Stimulated activated CD8-positive, alpha-beta memory T cell treated with anti-CD3 and anti-CD28 coated beads, Interleukin-7, amount 100 ng/mL, for 4 hours (primary cell): ENCODE data around the gene PLK5.
"Not testable (repeated sequence)": the region's sequence is repeated elsewhere in the genome, so short reads cannot be mapped to it uniquely, and the experiment has no call there.

Source experiments
- DNase-seq, 2 donors: peaks; one replicate each; pipeline ENCODE4 v3.0.0-alpha.2; 2020; ENCODE audit warnings: low read depth in 2 of 2

The PLK5 gene

DNA sequence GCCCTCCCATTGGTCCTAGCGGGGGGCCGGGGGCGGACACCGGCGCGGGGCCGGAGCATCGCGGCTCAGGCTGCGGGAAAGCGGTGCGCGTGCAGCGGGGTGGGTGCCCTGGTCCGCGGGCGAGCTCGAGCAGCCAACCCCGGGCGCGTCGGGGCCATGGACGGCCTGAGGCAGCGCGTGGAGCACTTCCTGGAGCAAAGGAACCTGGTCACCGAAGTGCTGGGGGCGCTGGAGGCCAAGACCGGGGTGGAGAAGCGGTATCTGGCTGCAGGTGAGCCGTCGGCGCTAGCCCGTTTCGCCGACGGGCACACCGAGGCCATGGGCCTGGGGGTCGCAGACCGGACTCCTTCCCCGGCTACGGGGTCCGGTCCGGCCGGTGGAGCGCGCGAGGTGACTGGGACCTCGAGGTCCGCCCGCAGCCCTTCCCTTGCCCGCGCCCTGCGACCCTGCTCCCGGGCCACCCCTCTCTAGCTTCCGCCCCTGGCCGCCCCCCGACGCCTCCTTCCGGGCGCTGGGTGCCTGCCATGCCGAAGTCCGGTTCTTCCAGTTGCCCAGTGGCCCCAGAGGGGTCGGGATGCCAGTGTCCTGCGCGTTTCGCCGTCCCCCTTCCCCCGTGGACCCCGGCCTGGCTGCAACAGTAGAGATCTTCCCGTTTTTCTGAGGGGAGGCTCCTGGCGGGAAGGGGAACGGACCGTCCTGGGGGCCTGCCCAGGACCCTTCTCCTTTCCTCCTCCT lies 32.6 kb upstream of the PLK5 start, which contains the start of gene REEP6:
TSS of gene REEP6 (plus strand) at position 68 of the 735 bp plus-strand sequence. CDS start at position 157, 89 bp downstream.
- no peak for DNase-seq

DNA sequence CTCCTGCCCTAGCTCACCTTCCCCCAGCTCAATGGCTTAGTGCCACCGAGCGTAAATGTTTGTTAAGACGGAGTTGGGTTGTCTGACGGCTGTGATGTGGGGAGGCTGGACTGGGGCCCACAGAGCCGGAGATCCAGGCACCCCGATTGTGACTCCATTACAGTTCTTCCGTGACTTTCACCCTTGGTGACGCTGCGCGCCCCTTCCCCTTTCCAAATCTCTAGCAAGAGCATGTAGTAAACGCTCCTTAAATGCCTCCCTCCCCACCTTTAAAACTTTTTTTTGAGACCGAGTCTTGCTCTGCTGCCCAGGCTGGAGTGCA lies 32.1 kb upstream of the PLK5 start:
- no peak for DNase-seq

DNA sequence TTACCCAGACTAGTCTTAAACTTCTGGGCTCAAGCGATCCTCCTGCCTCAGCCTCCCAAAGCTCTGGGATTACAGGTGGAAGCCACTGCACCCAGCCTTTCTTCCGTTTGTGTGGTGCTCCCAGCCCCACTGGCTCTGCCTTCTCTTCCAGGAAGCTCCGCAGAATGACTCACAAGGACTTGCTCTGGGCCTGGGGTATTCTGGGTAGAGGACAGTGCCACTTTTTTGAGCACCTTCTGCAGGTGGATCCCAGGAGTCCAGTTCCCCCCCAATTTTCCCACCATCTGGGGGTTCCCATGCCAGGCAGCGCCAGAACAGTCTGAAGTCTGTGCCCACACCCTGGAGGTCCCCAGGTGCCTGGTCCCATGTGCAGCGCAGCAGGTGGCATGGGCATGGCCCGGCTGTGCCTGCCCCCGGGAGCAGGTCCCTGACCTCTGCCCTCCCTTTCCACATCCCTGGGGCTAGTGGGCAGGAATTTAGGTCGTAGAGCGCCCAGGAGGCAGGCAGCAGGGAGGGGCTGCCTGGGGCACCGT lies 31.3 kb upstream of the PLK5 start:
- DNase-seq, result no peak

DNA sequence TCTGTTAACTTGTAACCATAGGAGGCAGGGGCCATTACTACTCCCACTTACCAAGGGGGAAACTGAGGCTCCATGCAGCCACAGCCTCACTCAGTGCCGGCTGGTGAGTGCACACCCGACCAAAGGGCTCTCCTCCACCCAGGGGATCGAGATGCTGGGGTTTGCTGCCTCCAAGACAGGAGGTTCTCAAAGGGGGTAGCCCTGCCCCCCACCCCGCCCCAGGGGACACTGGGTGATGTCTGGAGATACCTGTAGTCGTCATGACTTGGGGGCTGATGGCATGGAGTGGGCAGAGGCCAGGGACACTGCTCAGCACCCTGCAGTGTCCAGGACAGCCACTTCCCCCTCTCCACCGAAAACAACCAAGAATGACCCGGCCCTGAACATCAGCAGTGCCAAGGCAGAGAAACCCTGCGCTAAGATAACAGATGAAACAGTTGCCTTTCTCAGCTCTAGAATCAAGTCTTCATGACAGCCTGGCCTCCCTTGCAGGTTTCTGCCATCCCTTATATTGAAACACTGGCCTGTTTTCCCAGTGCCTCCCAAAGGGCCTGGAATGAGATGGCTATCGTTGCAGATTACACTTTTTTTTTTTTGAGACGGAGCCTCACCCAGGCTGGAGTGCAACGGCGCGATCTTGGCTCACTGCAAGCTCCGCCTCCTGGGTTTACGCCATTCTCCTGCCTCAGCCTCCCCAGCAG lies 29.6 kb upstream of the PLK5 start:
- no peak for DNase-seq

DNA sequence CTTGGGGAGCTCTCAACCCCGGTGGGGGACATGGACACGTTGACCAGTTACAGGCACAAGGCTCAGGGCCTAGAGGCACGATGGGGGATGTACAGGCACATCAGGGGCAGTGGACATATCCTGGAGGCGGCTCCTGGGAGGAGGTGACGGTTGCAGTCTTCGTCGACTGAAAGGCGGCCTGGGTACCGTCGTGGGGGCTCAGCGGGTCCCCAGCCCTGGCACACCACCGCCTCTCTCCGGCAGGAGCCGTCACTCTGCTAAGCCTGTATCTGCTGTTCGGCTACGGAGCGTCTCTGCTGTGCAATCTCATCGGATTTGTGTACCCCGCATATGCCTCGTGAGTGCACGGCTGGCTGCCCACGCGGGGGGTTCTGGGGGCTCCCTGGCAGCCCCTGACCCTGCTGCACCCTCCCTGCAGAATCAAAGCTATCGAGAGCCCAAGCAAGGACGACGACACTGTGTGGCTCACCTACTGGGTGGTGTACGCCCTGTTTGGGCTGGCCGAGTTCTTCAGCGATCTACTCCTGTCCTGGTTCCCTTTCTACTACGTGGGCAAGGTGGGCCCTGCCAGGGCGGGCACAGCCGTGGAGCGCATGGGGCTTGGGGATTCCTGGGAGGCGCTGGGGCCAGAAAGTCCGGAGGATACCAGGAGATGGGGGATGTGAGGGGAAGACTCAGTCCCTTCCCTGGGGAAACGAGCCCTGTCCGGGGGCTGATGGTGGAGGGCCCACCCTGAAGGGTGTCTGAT lies 28.7 kb upstream of the PLK5 start:
- no peak for DNase-seq

DNA sequence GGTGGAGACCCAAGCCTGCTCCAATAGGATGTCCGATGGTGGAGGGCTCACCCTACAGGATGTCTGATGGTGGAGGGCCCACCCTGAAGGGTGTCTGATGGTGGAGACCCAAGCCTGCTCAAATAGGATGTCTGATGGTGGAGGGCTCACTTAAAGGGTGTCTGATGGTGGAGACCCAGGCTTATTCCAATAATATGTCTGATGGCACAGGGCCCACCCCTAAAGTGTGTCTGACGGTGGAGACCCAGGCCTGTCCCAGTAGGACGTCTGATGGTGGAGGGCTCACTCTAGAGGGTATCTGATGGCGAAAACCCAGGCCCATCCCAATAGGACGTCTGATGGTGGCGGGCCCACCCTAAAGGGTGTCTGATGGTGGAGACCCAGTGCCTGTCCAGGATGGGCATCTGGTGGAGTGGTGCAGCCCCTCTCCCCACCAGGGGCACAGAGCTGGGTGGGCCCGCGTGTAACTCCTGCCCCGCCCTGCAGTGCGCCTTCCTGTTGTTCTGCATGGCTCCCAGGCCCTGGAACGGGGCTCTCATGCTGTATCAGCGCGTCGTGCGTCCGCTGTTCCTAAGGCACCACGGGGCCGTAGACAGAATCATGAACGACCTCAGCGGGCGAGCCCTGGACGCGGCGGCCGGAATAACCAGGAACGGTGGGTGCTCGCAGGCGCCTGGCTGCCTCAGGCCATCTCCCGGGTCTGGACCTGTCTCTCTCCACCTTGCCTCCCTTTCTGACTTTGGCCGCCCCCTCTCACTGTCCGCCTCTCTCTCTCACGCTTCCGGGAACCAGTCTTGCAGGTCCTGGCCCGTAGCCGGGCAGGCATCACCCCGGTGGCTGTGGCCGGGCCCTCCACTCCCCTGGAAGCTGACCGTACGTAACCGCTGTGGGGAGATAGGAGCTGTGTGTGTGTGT lies 27.8 kb upstream of the PLK5 start:
- no peak for DNase-seq

DNA sequence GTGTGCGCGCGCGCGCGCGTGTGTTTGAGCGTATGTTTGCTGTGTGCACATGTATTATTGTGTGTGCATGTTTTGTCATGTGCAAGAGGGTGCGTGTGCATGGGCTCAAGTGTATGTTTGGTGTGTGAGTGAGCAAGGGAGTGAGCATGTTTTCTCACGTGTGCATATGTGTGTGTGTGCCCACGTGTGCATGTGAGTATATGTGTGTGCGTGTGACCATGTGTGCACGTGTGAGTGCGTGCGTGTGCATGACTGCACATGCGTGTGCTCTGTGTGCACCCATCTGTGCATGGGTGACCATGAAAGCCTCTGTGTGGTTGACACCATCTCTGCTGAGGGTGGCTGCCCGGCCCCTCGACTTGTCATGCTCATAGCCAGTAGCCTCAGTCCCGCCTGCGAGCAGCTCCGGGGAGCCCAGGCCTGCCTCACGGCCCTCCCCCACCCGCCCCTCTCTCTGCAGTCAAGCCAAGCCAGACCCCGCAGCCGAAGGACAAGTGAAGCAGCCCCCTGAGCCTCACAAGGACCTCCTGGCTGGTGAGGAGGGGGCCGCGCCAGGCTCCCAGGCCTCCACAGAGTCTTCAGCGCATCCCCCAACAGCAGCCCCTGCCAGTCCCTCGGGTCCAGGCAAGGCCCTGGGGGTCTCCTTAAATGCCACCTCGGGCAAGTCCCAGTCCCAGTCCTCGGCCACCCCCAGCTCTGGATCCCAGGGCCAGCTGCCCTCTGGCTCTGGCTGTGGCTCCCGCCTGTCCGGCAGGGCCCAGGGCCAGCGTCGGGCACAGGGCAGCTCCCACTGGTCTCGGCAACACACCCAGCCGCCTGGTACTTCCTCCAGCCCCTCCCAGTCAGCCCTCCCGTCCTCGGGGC lies 26.9 kb upstream of the PLK5 start:
- no peak for DNase-seq

DNA sequence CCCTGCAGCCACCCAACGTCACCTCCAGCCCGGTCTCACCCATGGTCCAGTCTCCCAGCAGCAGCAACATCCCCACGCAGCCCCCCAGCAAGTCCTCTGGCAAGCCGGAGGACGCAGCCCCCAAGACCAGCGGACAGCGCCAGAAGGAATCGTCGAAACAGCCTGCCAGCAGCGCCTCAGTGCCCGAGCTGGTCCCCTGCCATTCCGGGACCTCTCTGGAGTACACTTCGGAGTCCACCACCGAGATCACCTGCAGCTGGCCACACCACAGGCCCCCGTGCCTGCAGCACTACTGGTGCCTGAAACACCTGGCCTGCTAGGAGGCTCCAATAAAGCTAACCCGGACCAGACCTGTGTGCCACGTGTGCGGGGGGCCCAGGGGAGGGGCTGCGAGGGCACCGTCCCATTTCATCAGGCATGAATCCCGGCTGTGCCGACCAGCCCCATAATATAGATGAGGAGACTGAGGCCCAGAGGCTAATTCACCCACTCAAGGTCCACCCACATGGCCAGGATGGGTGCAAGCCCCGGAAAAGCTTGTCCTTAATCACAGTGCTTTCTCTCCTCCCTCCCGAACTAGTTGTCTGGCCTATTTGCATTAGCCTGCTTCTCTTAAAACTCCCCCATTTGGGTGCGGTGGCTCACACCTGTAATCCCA lies 26.2 kb upstream of the PLK5 start:
- DNase-seq, result no peak

DNA sequence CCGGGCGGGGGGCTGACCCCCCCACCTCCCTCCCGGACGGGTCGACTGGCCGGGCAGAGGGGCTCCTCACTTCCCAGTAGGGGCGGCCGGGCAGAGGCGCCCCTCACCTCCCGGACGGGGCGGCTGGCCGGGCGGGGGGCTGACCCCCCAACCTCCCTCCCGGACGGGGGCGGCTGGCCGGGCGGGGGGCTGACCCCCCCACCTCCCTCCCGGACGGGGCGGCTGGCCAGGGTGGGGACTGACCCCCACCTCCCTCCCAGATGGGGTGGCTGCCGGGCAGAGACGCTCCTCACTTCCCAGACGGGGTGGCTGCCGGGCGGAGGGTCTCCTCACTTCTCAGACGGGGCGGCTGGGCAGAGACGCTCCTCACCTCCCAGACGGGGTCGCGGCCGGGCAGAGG lies 24.6 kb upstream of the PLK5 start:
- not testable (repeated sequence) for DNase-seq

DNA sequence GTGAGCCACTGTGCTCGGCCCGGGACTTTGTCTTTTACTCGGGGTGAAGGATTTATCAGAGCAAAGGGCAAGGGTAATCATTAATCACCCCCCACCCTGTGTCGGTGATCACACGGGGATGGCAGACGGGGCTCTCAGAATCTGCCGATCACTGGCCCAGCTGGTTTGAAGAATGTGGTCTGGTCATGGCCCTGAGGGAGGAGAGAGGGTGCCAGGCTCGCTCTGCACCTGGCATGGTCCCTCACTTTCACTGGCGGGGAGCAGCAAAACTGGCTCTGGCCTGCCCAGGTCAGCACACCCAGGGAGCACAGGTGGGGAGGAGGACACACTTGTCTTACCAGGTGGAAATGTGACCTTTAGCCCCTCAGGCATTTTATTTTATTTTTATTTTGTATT lies 22.7 kb upstream of the PLK5 start:
- no peak for DNase-seq

DNA sequence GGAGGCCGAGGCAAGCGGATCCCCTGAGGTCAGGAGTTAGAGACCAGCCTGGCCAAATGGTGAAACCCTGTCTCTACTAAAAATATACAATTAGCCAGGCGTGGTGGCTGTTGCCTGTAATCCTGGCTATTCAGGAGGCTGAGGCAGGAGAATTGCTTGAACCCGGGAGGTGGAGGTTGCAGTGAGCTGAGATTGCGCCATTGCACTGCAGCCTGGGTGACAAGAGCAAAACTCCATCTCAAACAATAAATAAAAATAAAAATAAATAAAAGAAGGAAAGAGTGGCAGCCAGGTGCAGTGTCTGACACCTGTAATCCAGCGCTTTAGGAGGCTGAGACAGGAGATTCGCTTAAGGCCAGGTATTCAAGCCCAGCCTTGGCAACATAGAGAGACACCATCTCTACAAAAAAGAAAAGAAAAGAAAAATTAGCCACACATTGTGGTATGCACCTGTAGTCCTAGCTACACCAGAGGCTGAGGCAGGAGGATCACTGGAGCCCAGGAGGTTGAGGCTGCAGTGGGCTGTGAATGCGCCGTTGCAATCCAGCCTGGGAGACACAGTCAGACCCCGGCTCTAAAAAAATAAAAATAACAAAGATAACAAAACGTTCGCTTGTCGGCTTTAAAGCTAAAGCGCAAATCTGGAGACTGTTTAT lies 21.3 kb upstream of the PLK5 start:
- no peak for DNase-seq

DNA sequence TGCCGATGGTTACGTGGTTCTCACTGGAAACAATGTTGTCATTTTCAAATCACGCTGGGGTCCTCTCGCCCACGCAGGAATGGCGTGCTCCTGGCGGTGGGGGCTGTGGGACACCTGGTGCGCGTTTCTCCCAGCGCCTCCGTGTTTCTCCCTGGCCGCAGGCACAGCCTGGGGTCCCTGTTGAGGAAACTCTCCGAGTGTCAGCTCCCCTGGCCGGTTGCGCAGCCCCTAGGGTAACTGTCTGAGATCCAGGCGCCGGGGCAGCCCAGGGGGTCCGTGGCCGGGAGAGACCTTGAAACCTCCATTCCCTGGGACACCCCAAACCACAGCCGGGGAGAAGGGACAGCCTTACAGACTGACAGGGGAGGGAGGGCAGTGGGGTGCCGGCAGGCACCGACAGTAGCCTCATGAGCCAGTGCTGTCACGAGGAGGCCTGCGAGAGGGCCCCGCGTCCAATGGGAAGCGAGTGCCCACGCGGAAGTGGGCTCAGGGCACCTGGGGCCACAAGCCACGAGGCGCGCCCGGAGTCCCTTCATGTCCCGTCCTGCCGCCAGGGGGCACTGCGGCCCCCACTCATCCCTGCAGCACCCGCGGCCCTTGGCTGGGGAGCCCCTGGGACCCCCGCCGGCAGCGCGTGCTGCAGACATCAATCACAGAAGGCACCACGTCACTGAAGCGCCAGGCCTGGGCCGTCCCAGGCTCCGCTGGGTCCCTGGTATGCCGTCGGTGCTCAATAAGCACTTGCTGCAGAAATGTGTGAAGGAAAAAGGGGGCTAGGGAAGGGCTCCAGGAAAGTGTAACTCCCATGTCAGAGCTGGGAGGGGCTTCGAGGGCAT lies 20.6 kb upstream of the PLK5 start:
- peak; percentile 34 to 45 for DNase-seq

DNA sequence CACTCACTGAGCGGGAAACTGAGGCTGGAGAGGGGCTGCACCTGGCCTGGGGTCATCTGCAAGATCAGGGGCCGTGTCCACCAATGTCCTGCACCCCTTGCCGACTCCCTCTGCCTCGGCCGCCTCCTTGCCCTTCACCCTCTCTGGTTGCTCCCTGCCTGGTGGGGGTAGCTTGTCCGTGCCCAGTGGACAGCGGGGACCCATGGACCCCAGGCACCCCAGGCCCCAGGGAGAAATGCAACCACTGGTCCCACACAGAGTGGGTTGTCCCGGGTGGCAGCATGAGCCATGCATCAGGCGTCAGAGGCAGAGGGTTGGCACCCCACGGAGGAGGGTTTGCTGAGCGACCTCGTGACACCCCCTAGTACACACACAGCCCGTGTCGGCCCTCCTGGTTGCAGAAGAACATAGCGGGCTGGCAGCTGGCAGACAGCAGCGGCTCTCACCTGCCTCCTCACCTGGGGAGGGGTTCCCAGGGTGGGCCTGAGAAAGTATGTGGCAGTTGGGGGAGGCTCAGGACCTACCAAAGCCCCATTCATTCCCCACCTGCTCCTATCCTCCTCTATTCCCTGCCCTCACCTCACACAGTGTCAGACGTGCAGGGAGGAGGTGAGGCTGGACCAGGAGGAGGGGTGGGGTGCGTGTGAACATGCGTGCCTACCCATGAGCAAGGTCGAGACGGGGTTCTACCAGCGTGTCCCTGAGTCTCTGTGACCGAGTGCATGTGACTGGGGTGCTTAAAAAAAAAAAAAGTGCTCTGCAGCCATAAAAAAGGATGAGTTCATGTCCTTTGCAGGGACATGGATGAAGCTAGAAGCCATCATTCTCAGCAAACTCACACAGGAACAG lies 19.7 kb upstream of the PLK5 start:
- DNase-seq, result no peak

DNA sequence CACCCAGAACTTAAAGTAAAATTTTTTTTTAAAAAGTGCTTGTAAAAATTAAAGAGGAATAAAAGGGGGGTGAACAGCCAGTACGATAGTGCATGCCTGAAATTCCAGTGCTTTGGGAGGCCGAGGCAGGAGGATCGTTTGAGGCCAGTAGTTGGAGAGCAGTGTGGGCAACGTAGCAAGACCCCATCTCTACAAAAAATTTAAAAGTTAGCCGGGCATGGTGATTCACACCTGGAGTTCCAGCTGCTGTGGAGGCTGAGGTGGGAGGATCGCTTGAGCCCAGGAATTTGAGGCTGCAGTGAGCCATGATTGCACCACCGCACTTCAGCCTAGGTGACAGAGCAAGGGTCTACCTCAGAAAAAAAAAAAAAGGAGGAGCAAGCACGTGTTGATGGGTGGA lies 18.9 kb upstream of the PLK5 start:
- DNase-seq, result no peak

DNA sequence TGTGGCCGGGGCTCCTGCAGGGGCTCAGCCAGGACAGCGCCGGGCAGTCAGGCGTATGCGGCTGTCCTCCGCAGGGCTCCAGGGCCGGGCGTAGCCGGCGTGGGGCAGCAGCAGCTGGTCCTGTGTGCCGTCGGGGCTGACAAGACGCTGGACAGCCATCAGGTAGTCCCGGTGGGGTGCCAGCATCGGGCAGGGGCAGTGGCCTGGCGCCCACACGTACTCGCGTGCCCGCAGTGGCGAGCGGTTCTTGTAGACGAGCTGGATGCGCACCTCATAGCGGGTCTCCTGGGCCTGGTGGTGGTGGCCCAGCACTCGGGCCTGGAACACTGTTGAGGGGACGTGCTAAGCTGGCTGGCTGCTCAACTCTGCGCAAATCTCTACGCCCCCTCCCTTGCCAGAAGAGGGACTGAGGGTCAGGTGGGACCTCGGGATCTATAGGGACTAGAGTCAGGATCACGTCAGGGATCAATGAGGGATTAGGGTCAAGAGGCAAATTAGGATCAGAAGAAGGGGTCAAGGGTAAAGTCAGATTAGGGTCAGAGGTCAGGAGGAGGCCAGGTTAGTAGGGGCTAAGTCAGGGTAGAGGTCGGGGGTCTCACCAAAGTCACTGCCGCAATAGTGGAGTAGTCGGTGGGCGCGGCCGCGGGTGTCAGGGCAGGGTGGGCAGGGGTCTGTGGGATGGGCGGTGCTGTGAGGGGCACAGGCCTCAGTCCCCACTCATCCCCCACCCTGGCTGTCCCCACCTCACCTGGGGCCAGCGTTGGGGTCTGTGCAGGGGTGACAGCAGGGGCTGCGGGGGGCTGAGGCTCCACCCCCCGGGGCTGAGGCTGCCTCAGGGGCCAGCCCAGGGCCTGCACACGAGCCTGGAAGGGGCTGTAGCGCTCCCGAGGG lies 17.6 kb upstream of the PLK5 start:
- DNase-seq, result no peak

DNA sequence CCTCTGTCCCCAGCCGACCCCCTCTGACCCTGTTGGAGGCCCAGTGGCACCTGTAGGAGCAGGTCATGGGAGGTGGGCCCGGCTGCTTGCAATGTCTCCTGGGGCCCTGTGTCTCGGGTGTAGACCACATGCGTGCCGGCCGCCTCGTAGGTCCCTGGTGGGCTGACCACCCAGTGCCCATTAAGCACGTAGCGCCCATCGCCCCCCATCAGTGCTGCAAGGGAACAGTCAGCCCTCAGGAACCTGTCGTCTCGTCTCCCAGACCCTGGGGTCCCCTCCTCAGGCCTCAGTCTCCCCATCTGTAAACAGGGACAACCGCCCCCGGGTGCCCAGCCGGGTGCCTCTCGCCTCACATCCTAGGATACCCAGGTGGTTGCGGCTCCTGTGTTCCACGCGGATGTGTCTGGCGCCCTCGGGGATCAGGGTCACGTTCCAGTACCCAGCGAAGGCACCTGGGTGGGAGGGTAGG lies 16.7 kb upstream of the PLK5 start:
- DNase-seq, result no peak
